Measurements from ENCODE around the gene ZNF397. TPM values are rescaled to one million over a fixed set of nuclear protein-coding genes. Genes with fewer than 3 reads are reported as not detected.

Gene ZNF397
- total RNA-seq, 1 donor from 2014 or later, result 30.3 TPM

DNA sequence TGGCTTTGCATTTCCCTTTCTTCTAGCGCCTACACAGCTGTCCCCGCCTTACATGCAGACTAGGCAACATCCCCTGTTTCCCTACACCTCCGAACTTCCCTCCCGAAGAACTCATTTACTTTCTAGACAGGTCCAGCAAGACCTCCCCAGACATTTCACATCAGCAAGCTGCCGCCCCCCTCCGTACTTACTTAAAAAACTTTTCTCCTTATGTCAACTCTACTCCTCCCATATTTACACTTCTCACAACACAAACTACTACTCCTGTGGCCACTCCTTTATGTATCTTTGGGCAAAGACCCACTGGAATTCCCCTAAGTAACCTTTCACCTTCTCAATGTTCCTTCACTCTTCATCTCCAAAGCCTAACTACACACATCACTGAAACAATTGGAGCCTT, 20.4 kb upstream of the ZNF397 start:
- H3K4me1 Mint-ChIP-seq, result no peaks in the 10 kb centered on the region
- no peaks in the 10 kb centered on the region for H3K36me3 Mint-ChIP-seq (ENCODE audit: low read depth)
- no peaks in the 10 kb centered on the region for H3K27me3 Mint-ChIP-seq (ENCODE audit: low read depth)
- DNase-seq (ENCODE audit: low read depth, low spot score), result no peak
- H3K4me3 Mint-ChIP-seq, result no peak overlapping the region
- no peak overlapping the region for H3K27ac Mint-ChIP-seq (ENCODE audit: unreplicated experiment)
- TF ChIP-seq, protein P1, sequence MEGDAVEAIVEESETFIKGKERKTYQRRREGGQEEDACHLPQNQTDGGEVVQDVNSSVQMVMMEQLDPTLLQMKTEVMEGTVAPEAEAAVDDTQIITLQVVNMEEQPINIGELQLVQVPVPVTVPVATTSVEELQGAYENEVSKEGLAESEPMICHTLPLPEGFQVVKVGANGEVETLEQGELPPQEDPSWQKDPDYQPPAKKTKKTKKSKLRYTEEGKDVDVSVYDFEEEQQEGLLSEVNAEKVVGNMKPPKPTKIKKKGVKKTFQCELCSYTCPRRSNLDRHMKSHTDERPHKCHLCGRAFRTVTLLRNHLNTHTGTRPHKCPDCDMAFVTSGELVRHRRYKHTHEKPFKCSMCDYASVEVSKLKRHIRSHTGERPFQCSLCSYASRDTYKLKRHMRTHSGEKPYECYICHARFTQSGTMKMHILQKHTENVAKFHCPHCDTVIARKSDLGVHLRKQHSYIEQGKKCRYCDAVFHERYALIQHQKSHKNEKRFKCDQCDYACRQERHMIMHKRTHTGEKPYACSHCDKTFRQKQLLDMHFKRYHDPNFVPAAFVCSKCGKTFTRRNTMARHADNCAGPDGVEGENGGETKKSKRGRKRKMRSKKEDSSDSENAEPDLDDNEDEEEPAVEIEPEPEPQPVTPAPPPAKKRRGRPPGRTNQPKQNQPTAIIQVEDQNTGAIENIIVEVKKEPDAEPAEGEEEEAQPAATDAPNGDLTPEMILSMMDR (conservative IDR thresholded peaks at IDR 0.05), result no peak
- H3K9me3 Mint-ChIP-seq, result no peaks in the 10 kb centered on the region

DNA sequence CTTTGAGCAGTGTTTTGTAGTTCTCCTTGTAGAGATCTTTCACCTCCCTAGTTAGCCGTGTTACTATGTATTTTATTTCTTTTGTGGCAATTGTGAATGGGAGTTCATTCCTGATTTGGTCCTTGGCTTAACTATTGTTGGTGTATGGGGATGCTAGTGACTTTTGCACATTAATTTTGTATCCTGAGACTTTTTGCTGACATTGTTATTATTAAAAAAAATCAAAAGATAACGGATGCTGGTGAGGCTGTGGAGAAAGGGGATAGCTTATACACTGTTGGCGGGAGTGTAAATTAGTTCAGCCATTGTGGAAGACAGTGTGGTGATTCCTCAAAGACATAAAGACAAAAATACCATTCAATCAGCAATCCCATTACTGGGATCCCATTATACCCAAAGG, 17.0 kb upstream of the ZNF397 start:
- TF ChIP-seq, protein P1 (conservative IDR thresholded peaks at IDR 0.05), result no peak
- Mint-ChIP-seq H3K4me3 (no peak overlapping the region), H3K9me3 (no peaks in the 10 kb centered on the region), H3K36me3 (ENCODE audit: low read depth) (no peaks in the 10 kb centered on the region), H3K4me1 (no peaks in the 10 kb centered on the region), H3K27me3 (ENCODE audit: low read depth) (no peaks in the 10 kb centered on the region), H3K27ac (ENCODE audit: unreplicated experiment) (no peak overlapping the region)
- DNase-seq (ENCODE audit: low read depth, low spot score), result no peak

- Mint-ChIP-seq H3K36me3 (ENCODE audit: low read depth) (no peaks in the 10 kb centered on the region), H3K27me3 (ENCODE audit: low read depth) (no peaks in the 10 kb centered on the region), H3K4me1 (peaks cover 3% of the 10 kb centered on the region), H3K27ac (ENCODE audit: unreplicated experiment) (no peak overlapping the region), H3K9me3 (no peaks in the 10 kb centered on the region), H3K4me3 (no peak overlapping the region)
- DNase-seq (ENCODE audit: low read depth, low spot score), result no peak
- TF ChIP-seq, protein P1 (conservative IDR thresholded peaks at IDR 0.05), result no peak
These were observed 13.6 kb upstream of the ZNF397 start for GRCh38 chr18:35227254-35227653.

- H3K27ac Mint-ChIP-seq (ENCODE audit: unreplicated experiment), result peak overlapping the region; percentile 94
- H3K9me3 Mint-ChIP-seq, result no peaks in the 10 kb centered on the region
- H3K4me3 Mint-ChIP-seq, result peak overlapping the region; percentile 71
- peak; percentile 77 for DNase-seq (ENCODE audit: low read depth, low spot score)
- H3K27me3 Mint-ChIP-seq (ENCODE audit: low read depth), result no peaks in the 10 kb centered on the region
- TF ChIP-seq, protein P1 (conservative IDR thresholded peaks at IDR 0.05), result peak; percentile 98
- peaks cover 3% of the 10 kb centered on the region for H3K4me1 Mint-ChIP-seq
- H3K36me3 Mint-ChIP-seq (ENCODE audit: low read depth), result no peaks in the 10 kb centered on the region
These were observed 9.8 kb upstream of the ZNF397 start for GRCh38 chr18:35231052-35231451.

DNA sequence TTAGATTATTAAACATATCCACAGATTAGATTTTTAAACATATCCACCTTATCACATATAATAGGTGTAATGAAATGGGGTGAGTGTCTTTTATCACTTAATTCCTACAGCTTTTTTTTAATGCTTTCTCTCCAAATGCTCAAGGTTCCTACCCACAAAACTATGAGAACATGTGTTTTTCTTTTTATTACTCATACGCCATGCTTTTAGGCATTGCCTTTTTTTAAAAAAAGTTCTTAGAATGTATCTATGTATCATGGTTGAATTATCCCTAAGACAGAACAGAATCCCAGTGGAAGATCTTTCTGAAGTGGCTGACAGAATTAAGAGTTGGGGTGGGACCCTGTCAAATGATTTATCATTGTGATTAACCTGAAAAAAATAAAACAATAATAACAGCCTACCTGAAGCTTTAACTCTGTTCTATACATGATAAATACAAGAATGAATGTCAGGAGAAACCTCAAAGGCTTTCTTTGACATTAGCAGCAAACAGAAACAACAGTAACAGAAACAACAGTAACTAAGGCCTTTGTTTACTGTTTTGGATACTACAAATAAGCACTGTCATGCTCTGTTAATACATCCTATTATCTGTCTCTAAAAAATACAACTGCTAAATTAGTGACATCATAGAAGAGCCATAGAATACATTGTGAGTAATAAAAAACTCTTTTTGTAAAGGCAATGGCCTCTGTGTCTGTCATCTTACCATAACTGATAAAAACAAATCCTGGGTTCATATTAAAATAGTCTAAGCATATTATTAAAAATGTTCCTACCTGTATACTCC, 4.1 kb upstream of the ZNF397 start:
- no peaks in the 10 kb centered on the region for H3K4me1 Mint-ChIP-seq
- DNase-seq (ENCODE audit: low read depth, low spot score), result no peak
- no peaks in the 10 kb centered on the region for H3K9me3 Mint-ChIP-seq
- TF ChIP-seq, protein P1 (conservative IDR thresholded peaks at IDR 0.05), result no peak
- no peak overlapping the region for H3K4me3 Mint-ChIP-seq
- no peaks in the 10 kb centered on the region for H3K27me3 Mint-ChIP-seq (ENCODE audit: low read depth)
- no peaks in the 10 kb centered on the region for H3K36me3 Mint-ChIP-seq (ENCODE audit: low read depth)
- no peak overlapping the region for H3K27ac Mint-ChIP-seq (ENCODE audit: unreplicated experiment)
